Lung (tissue), 12 donors: ENCODE data around the gene CREB3L4. TPM values are rescaled to one million over a fixed set of nuclear protein-coding genes. Genes with fewer than 3 reads are reported as not detected.

Experiments used
- ATAC-seq: fragments of 200-7000 bp; cut with Tn5 transposase; one replicate; pipeline ENCODE4 v1.9.1; 2020; ENCODE audit warnings: moderate number of reproducible peaks; ENCODE audit not compliant: insufficient read depth, low FRiP score
- DNase-seq, 3 donors: peaks; one replicate each; pipeline ENCODE4 v3.0.0-alpha.2; 2013 to 2017
- H3K27ac ChIP-seq, 2 donors: one replicate each; pipeline ENCODE4 v1.5.1; 2013; ENCODE audit warnings: mild to moderate bottlenecking in 2 of 2, moderate library complexity in 2 of 2, control low read depth in 1 of 2, inconsistent platforms in 1 of 2, low read depth in 1 of 2, low read length in 1 of 2
- H3K27me3 ChIP-seq, 3 donors: one replicate each; pipeline ENCODE4 v1.5.1; 2013; ENCODE audit warnings: low read length in 2 of 3; ENCODE audit not compliant: control insufficient read depth in 3 of 3, insufficient read depth in 3 of 3
- H3K36me3 ChIP-seq, 4 donors: one replicate each; pipeline ENCODE4 v1.5.1; 2013; ENCODE audit warnings: low read length in 4 of 4, mild to moderate bottlenecking in 1 of 4, moderate library complexity in 1 of 4; ENCODE audit not compliant: control insufficient read depth in 4 of 4, insufficient read depth in 4 of 4
- H3K4me1 ChIP-seq, 5 donors: one replicate each; pipeline ENCODE4 v1.5.1; 2013; ENCODE audit warnings: low read length in 5 of 5, mild to moderate bottlenecking in 2 of 5, moderate library complexity in 1 of 5; ENCODE audit not compliant: control insufficient read depth in 5 of 5, insufficient read depth in 5 of 5
- H3K4me3 ChIP-seq: one replicate; pipeline ENCODE4 v1.5.1; 2013; ENCODE audit warnings: mild to moderate bottlenecking, control low read depth, moderate library complexity
- H3K9ac ChIP-seq, 2 donors: one replicate each; pipeline ENCODE4 v1.5.1; 2013; ENCODE audit warnings: low read length in 2 of 2, control low read depth in 1 of 2; ENCODE audit not compliant: insufficient read depth in 1 of 2
- H3K9me3 ChIP-seq, 4 donors: one replicate each; pipeline ENCODE4 v1.5.1; 2013; ENCODE audit warnings: low read length in 3 of 4, mild to moderate bottlenecking in 1 of 4, moderate library complexity in 1 of 4; ENCODE audit not compliant: control insufficient read depth in 4 of 4, insufficient read depth in 3 of 4
- WGBS, 2 donors: extraction: QIAGEN DNeasy Blood & Tissue Kit; methylation state at CpG; one replicate each; pipeline ENCODE4 v1.1.7; 2013; 5-methylcytosine and 5-hydroxymethylcytosine counted together
- polyA plus RNA-seq, 2 donors: library from polyadenylated mRNA; stranded (reverse); fragments of 200-250 nt; gene quantifications; one replicate each; pipeline ENCODE4 v1.2.1, GENCODE V29; 2013
- total RNA-seq, 2 donors: library from RNA; depleted of rRNA in 1 of 2; stranded (reverse); fragments of >200 nt in 1 of 2; gene quantifications; one replicate each; pipeline ENCODE4 v1.2.1, GENCODE V29; 2014 to 2021
- TF ChIP-seq, protein P1 (sequence below): IDR thresholded peaks from 2 replicates; pipeline ENCODE4 v1.5.1; 2012; ENCODE audit warnings: mild to moderate bottlenecking; ENCODE audit errors: control extremely low read depth, extremely low read depth
- donor health status: control.
- donor health status: control.
- donor health status: Bipolar disorder and iron deficiency.
- donor health status: healthy.
- donor health status: DM: yes; HTN: yes; CAD: no.

CREB3L4 gene
- total and polyA plus RNA-seq, 4 donors: 9.5 to 21.8 (median 13.6) TPM

GRCh38 chr1:153957744-153958110, 10.0 kb upstream of the CREB3L4 start:
- peak overlapping the region; percentile 80 to 82 for H3K9ac ChIP-seq
- H3K4me1 ChIP-seq: peaks cover 14 to 44% (median 20%) of the 10 kb centered on the region in 5 donors
- peaks cover 2 to 26% (median 10%) of the 10 kb centered on the region in 4 donors for H3K36me3 ChIP-seq
- H3K9me3 ChIP-seq: no peaks in the 10 kb centered on the region
- TF ChIP-seq, protein P1, sequence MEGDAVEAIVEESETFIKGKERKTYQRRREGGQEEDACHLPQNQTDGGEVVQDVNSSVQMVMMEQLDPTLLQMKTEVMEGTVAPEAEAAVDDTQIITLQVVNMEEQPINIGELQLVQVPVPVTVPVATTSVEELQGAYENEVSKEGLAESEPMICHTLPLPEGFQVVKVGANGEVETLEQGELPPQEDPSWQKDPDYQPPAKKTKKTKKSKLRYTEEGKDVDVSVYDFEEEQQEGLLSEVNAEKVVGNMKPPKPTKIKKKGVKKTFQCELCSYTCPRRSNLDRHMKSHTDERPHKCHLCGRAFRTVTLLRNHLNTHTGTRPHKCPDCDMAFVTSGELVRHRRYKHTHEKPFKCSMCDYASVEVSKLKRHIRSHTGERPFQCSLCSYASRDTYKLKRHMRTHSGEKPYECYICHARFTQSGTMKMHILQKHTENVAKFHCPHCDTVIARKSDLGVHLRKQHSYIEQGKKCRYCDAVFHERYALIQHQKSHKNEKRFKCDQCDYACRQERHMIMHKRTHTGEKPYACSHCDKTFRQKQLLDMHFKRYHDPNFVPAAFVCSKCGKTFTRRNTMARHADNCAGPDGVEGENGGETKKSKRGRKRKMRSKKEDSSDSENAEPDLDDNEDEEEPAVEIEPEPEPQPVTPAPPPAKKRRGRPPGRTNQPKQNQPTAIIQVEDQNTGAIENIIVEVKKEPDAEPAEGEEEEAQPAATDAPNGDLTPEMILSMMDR: no peak
- peak overlapping the region; percentile 72 for H3K4me3 ChIP-seq
- peak overlapping the region; percentile 88 to 94 for H3K27ac ChIP-seq
- ATAC-seq (no peak), DNase-seq (peak in 1 of 3 donors; percentile 40)
- H3K27me3 ChIP-seq: no peaks in the 10 kb centered on the region
- 0% methylated on average over 13 of the region's 13 CpGs for WGBS, 2 donors

GRCh38 chr1:153958111-153958960, 9.4 kb upstream of the CREB3L4 start, which contains the start of gene CRTC2:
CRTC2 (minus strand) TSS chr1:153958612; CDS start chr1:153958497, 115 bp downstream.
- Histone ChIP-seq H3K27ac (peak within 1 kb of the TSS; percentile 88 to 94), H3K36me3 (peaks cover 2 to 24% (median 10%) of the 10 kb centered on the region in 4 donors), H3K4me3 (peak within 1 kb of the TSS; percentile 72), H3K4me1 (peaks cover 14 to 47% (median 20%) of the 10 kb centered on the region in 5 donors), H3K9ac (peak within 1 kb of the TSS; percentile 80 to 82), H3K9me3 (no peaks in the 10 kb centered on the region), H3K27me3 (no peaks in the 10 kb centered on the region)
- TF ChIP-seq, protein P1: no peak
- 0% methylated on average over 64 to 74 of the region's 75 CpGs for WGBS, 2 donors
- peak; percentile 99 for DNase-seq
- peak; percentile 94 for ATAC-seq

DNA sequence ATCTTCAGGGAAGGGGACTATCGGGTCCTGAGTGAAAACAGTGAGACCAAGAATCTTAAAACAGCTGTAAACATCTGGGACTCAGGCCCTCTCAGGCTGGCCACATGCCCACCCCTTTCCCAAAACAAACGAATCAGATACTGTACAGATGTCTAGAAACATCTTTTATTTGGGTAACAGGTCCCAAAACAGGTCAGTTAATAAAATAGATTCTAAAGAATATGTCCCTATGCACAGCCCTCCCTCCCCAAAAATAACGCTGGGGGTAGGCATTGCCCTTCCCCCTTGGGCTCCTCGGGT, 8.8 kb upstream of the CREB3L4 start:
- DNase-seq: no peak
- no peaks in the 10 kb centered on the region for H3K27me3 ChIP-seq
- ATAC-seq: no peak
- H3K9ac ChIP-seq: peak overlapping the region in 1 of 2 donors; percentile 63
- TF ChIP-seq, protein P1: no peak
- no peaks in the 10 kb centered on the region for H3K9me3 ChIP-seq
- WGBS, 2 donors: 17 to 31% methylated on average over 4 of the region's 4 CpGs
- peaks cover 14 to 49% (median 20%) of the 10 kb centered on the region in 5 donors for H3K4me1 ChIP-seq
- no peak overlapping the region for H3K4me3 ChIP-seq
- H3K36me3 ChIP-seq: peaks cover 2 to 19% (median 9%) of the 10 kb centered on the region in 4 donors
- peak overlapping the region; percentile 20 to 45 for H3K27ac ChIP-seq
